Right lobe of liver (tissue), 6 donors: Measurements from ENCODE around the gene C8A. TPM values are rescaled to one million over a fixed set of nuclear protein-coding genes. Genes with fewer than 3 reads are reported as not detected.

ENCODE experiments used
- ATAC-seq, 4 donors: fragments of 200-7000 bp; cut with Tn5 transposase; one replicate each; pipeline ENCODE4 v1.9.1; 2020; ENCODE audit warnings: mild to moderate bottlenecking in 4 of 4, moderate library complexity in 4 of 4
- DNase-seq, 3 donors: peaks; one replicate each; pipeline ENCODE4 v3.0.0-alpha.2; 2020
- H3K27ac ChIP-seq, 3 donors: fragments of 200-600 bp; one replicate each; pipeline ENCODE4 v1.8.0; 2022
- H3K27me3 ChIP-seq, 2 donors: fragments of 200-600 bp; one replicate each; pipeline ENCODE4 v1.8.0; 2022
- H3K36me3 ChIP-seq, 4 donors: fragments of 200-600 bp; sonication (generic) in 1 of 4; one replicate each; pipeline versions ENCODE4 v1.5.1 to v1.8.0; 2017 to 2022; ENCODE audit warnings: control low read depth in 1 of 4
- H3K4me1 ChIP-seq, 4 donors: fragments of 200-600 bp; sonication (generic) in 1 of 4; one replicate each; pipeline versions ENCODE4 v1.5.1 to v1.8.0; 2017 to 2022; ENCODE audit warnings: control low read depth in 1 of 4
- H3K4me3 ChIP-seq, 3 donors: fragments of 200-600 bp; one replicate each; pipeline ENCODE4 v1.8.0; 2022
- H3K9me3 ChIP-seq, 4 donors: fragments of 200-600 bp; sonication (generic) in 1 of 4; one replicate each; pipeline versions ENCODE4 v1.5.1 to v1.8.0; 2017 to 2022; ENCODE audit warnings: control low read depth in 1 of 4
- CTCF ChIP-seq, 4 donors: fragments of 200-600 bp in 3 of 4; fragments of 450-650 bp in 1 of 4; IDR thresholded peaks; one replicate each; pipeline versions ENCODE4 v1.5.1 to v1.8.0; 2016 to 2022; ENCODE audit warnings: antibody characterized with exemption in 4 of 4, mild to moderate bottlenecking in 2 of 4
- POLR2A ChIP-seq: fragments of 450-650 bp; IDR thresholded peaks from one replicate; pipeline ENCODE4 v1.6.1; 2017; ENCODE audit warnings: antibody characterized with exemption, mild to moderate bottlenecking
- WGBS: methylation state at CpG from one replicate; pipeline ENCODE4 v1.1.6; 2018; ENCODE audit warnings: low coverage, low lambda C conversion rate; ENCODE audit not compliant: insufficient coverage; ENCODE audit errors: missing lambda C conversion rate; 5-methylcytosine and 5-hydroxymethylcytosine counted together
- intact Hi-C, 2 donors: fragments of 100-400 bp; cut with DNase I; formaldehyde crosslinking; loops; one replicate each; pipeline versions ENCODE4 v1.11.2 to v1.14.1; 2022
- total RNA-seq, 6 experiments: library from RNA; depleted of rRNA in 2 of 6; stranded (reverse); fragments of >200 nt in 2 of 6; fragmentation: NEBNext Ultra II Directional in 3 of 6; extraction: Animal tissue kit (Norgen Biotek cat#: 25700) in 3 of 6; gene quantifications; one replicate each; pipeline versions ENCODE4 v1.1.0 to v1.2.4, GENCODE V29; 2016 to 2023
- donor health status: DM: no; HTN: yes; CAD: no.
- donor health status: DM: no; HTN: no; CAD: no.
- donor health status: DM: no; HTN: no; CAD: no.
- donor health status: DM: no; HTN: yes; CAD: no.
- donor health status: DM: no; HTN: yes; CAD: no.

C8A gene
- total RNA-seq, 6 experiments from 2014 or later = 177 to 432 (median 299) TPM

GRCh38 chr1:56901716-56902115, 47.1 kb downstream of the C8A start:
- 44% methylated on average over 3 of the region's 3 CpGs for WGBS
- intact Hi-C loops = no loop called here
- ATAC-seq = peak in 1 of 4 donors; percentile 13

GRCh38 chr1:56903778-56904177, 49.2 kb downstream of the C8A start:
- no peak for TF ChIP-seq CTCF (IDR thresholded peaks at IDR 0.05)
- TF ChIP-seq POLR2A = no peak

More at GRCh38 chr1:56901716-56902115, 47.1 kb downstream of the C8A start:
- Histone ChIP-seq H3K27me3 (no peaks in the 10 kb centered on the region), H3K4me3 (no peak overlapping the region), H3K36me3 (peaks cover 0 to 3% (median 0%) of the 10 kb centered on the region in 4 donors), H3K4me1 (peaks cover 0 to 87% (median 27%) of the 10 kb centered on the region in 4 donors), H3K27ac (peak overlapping the region in 2 of 3 donors; percentile 74 to 97), H3K9me3 (no peaks in the 10 kb centered on the region)
- TF ChIP-seq POLR2A (no peak), CTCF (IDR thresholded peaks at IDR 0.05) (no peak)
- DNase-seq = no peak

GRCh38 chr1:56904663-56905397, 50.2 kb downstream of the C8A start:
- WGBS = 86% methylated on average over 2 of the region's 2 CpGs
- ATAC-seq = no peak

More at GRCh38 chr1:56903778-56904177, 49.2 kb downstream of the C8A start:
- H3K4me1 ChIP-seq = peaks cover 0 to 86% (median 29%) of the 10 kb centered on the region in 4 donors
- DNase-seq (no peak), ATAC-seq (peak; percentile 4 to 46 (median 20))
- H3K27ac ChIP-seq = peak overlapping the region; percentile 86 to 97 (median 89)
- intact Hi-C loops = no loop called here
- H3K9me3 ChIP-seq = no peaks in the 10 kb centered on the region
- H3K36me3 ChIP-seq = peaks cover 0 to 3% (median 0%) of the 10 kb centered on the region in 4 donors
- WGBS = 86% methylated on average over 1 of the region's 1 CpG
- H3K4me3 ChIP-seq = no peak overlapping the region
- H3K27me3 ChIP-seq = no peaks in the 10 kb centered on the region

GRCh38 chr1:56905667-56906066, 51.1 kb downstream of the C8A start:
- 32% methylated on average over 3 of the region's 3 CpGs for WGBS
- peak; percentile 12 to 42 (median 30) for ATAC-seq
- Histone ChIP-seq H3K36me3 (peaks cover 0 to 3% (median 0%) of the 10 kb centered on the region in 4 donors), H3K27ac (peak overlapping the region; percentile 86 to 97 (median 89)), H3K4me1 (peaks cover 4 to 87% (median 38%) of the 10 kb centered on the region in 4 donors), H3K27me3 (no peaks in the 10 kb centered on the region), H3K9me3 (no peaks in the 10 kb centered on the region), H3K4me3 (no peak overlapping the region)
- intact Hi-C loops = no loop called here
- DNase-seq = no peak
- TF ChIP-seq CTCF (IDR thresholded peaks at IDR 0.05) = no peak

More at GRCh38 chr1:56904663-56905397, 50.2 kb downstream of the C8A start:
- no peaks in the 10 kb centered on the region for H3K27me3 ChIP-seq
- no peaks in the 10 kb centered on the region for H3K9me3 ChIP-seq
- peak overlapping the region; percentile 86 to 97 (median 89) for H3K27ac ChIP-seq
- peaks cover 0 to 3% (median 0%) of the 10 kb centered on the region in 4 donors for H3K36me3 ChIP-seq
- no peak overlapping the region for H3K4me3 ChIP-seq
- no peak for DNase-seq
- H3K4me1 ChIP-seq = peaks cover 0 to 86% (median 34%) of the 10 kb centered on the region in 4 donors
- TF ChIP-seq CTCF (IDR thresholded peaks at IDR 0.05) (no peak), POLR2A (no peak)
- intact Hi-C loops = no loop called here
